ENCODE data around the gene TRAF3IP1. TPM values are rescaled to one million over a fixed set of nuclear protein-coding genes. Genes with fewer than 3 reads are reported as not detected.

Gene TRAF3IP1
- polyA plus RNA-seq, 1 donor from 2014 or later: 12.5 TPM

GRCh38 chr2:238285653-238286082, 34.6 kb upstream of the TRAF3IP1 start:
- H3F3A ChIP-seq (ENCODE audit: insufficient read depth, low read length, poor library complexity, severe bottlenecking): no peaks in the 10 kb centered on the region
- H3K79me2 ChIP-seq (replicated peaks; ENCODE audit: insufficient read depth, low read length): peaks cover 17% of the 10 kb centered on the region
- no peak overlapping the region for H2AFZ ChIP-seq (ENCODE audit: low read depth, low read length)
- TF ChIP-seq EZH2 (IDR thresholded peaks at IDR 0.05; ENCODE audit: borderline replicate concordance, insufficient read depth, low read length, poor library complexity, severe bottlenecking) (no peak), MXI1 (conservative IDR thresholded peaks at IDR 0.05; ENCODE audit: poor library complexity, severe bottlenecking) (no peak), EP300 (conservative IDR thresholded peaks at IDR 0.05; ENCODE audit: poor library complexity, severe bottlenecking) (no peak), REST (IDR thresholded peaks at IDR 0.05; ENCODE audit: borderline replicate concordance) (no peak), CTCF (IDR thresholded peaks at IDR 0.05; ENCODE audit: poor library complexity, severe bottlenecking) (no peak), TAF1 (IDR thresholded peaks at IDR 0.05; ENCODE audit: low read depth) (no peak), POLR2AphosphoS5 (IDR thresholded peaks at IDR 0.05) (no peak), RAD21 (conservative IDR thresholded peaks at IDR 0.05) (no peak), SMC3 (conservative IDR thresholded peaks at IDR 0.05; ENCODE audit: poor library complexity) (no peak)
- no peaks in the 10 kb centered on the region for H4K20me1 ChIP-seq (ENCODE audit: insufficient read depth)
- H3K9me2 ChIP-seq (ENCODE audit: insufficient read depth, low read length): no peaks in the 10 kb centered on the region
- no peak overlapping the region for H3K4me2 ChIP-seq (ENCODE audit: low read length)
- H3K27ac ChIP-seq (ENCODE audit: low read length): no peak overlapping the region
- H3K27me3 ChIP-seq (ENCODE audit: insufficient read depth, low read depth, low read length): no peaks in the 10 kb centered on the region
- H3K9ac ChIP-seq (ENCODE audit: low read length): no peak overlapping the region
- H3K9me3 ChIP-seq (ENCODE audit: low read length): no peaks in the 10 kb centered on the region
- H3K36me3 ChIP-seq (ENCODE audit: insufficient read depth, low read length): no peaks in the 10 kb centered on the region
- no peak overlapping the region for H3K4me3 ChIP-seq (ENCODE audit: low read length)

GRCh38 chr2:238286095-238286494, 34.2 kb upstream of the TRAF3IP1 start:
- Histone ChIP-seq H3K79me2 (replicated peaks; ENCODE audit: insufficient read depth, low read length) (peaks cover 17% of the 10 kb centered on the region), H3K27ac (ENCODE audit: low read length) (no peak overlapping the region), H3K4me2 (ENCODE audit: low read length) (no peak overlapping the region), H3K9ac (ENCODE audit: low read length) (no peak overlapping the region), H3K9me2 (ENCODE audit: insufficient read depth, low read length) (no peaks in the 10 kb centered on the region), H2AFZ (ENCODE audit: low read depth, low read length) (no peak overlapping the region), H3K27me3 (ENCODE audit: insufficient read depth, low read depth, low read length) (no peaks in the 10 kb centered on the region), H3F3A (ENCODE audit: insufficient read depth, low read length, poor library complexity, severe bottlenecking) (no peaks in the 10 kb centered on the region), H3K9me3 (ENCODE audit: low read length) (no peaks in the 10 kb centered on the region), H3K36me3 (ENCODE audit: insufficient read depth, low read length) (no peaks in the 10 kb centered on the region), H4K20me1 (ENCODE audit: insufficient read depth) (no peaks in the 10 kb centered on the region), H3K4me3 (ENCODE audit: low read length) (no peak overlapping the region)
- TF ChIP-seq MXI1 (conservative IDR thresholded peaks at IDR 0.05; ENCODE audit: poor library complexity, severe bottlenecking) (no peak), EP300 (conservative IDR thresholded peaks at IDR 0.05; ENCODE audit: poor library complexity, severe bottlenecking) (no peak), REST (IDR thresholded peaks at IDR 0.05; ENCODE audit: borderline replicate concordance) (no peak), CTCF (IDR thresholded peaks at IDR 0.05; ENCODE audit: poor library complexity, severe bottlenecking) (no peak), SMC3 (conservative IDR thresholded peaks at IDR 0.05; ENCODE audit: poor library complexity) (no peak), EZH2 (IDR thresholded peaks at IDR 0.05; ENCODE audit: borderline replicate concordance, insufficient read depth, low read length, poor library complexity, severe bottlenecking) (no peak), RAD21 (conservative IDR thresholded peaks at IDR 0.05) (no peak), TAF1 (IDR thresholded peaks at IDR 0.05; ENCODE audit: low read depth) (no peak), POLR2AphosphoS5 (IDR thresholded peaks at IDR 0.05) (no peak)

Measured in neural cell (in vitro differentiated cells).